ENCODE measurements around the gene ANAPC15.

The ANAPC15 gene

DNA sequence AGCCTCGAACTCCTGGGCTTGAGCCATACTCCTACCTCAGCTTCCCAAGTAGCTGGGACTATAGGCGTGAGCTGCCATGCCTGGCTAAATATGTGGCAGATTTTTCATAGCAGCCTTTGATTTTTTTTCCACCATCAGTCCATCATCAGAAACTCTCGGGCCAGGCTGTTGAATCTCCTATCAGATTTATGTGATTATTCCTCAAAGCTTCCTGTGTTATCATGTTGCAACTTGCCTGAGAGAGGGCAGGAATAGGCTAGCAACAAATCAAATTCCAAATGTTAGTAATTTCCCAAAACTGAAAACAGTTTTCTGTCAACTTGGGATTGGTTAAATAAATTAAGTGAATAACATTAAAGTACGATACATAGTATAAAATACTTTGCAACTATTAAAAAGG, 28.4 kb downstream of the ANAPC15 start:
- DNase-seq = no peak

DNA sequence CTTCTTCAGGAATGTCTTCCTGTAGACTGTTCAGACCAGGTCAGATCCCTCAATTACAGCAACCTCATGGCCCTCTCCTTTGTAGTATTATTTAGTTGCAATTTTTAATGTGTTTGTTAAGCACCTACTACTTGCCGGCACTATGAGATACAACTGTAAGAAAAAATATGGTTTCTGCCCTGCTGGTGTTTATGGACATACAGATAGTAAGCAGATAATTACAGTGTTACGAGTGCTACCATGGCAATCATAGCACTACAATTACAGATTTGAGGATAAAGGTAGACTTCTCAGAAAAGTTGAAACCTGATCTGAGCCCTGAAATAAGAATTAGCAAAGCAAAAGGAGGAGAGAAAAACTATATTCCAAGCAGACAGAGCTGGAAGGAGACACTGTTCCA, 29.1 kb downstream of the ANAPC15 start:
- DNase-seq = no peak

DNA sequence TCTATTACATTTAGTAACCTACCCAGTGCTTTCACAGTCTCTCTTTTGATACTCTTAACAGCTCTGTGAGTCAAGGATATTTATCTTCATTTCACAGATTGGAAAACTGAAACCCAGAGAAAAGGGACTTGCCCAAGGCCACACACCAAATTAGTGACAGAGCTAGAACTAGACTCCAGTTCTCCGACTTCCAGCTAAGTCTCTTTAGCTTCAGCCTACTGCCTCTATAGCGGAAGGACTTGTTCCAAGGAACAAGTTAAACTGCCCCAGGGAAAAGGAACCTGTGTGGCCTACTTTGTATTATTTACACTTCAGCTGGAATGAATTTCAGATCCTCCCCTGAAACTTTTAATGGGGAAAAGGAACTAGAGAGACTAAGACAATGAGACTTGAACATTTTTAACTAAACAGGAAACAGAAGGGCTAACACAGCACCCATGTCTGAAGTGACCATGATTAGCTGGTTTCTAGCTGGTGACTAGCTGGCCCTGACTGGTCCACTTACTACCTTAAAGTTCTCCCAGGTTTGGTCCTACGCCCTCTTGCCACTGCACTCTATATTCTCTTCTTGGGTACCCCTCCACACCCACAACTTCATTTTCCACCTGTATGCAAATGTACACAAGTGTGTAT, 30.6 kb downstream of the ANAPC15 start:
- no peak for DNase-seq

DNA sequence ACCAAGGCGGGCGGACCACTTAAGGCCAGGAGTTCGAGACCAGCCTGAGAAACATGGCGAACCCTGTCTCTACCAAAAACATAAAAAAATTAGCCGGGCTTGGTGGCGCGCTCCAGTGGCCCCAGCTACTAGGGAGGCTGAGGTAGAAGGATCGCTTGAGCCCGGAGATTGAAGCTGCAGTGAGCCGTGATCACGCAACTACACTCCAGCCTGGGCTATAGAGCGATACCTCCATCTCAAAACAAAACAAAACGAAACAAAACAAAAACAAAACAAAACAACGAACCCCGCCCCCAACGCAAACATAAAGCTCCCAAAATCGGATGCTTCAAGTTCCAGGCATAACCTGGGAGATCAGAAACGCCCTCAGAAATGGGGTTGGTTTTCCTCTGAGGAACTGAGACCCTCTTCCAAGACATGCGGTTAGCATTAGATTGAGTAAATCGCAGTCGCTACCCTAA, 31.3 kb downstream of the ANAPC15 start:
- no peak for DNase-seq

DNA sequence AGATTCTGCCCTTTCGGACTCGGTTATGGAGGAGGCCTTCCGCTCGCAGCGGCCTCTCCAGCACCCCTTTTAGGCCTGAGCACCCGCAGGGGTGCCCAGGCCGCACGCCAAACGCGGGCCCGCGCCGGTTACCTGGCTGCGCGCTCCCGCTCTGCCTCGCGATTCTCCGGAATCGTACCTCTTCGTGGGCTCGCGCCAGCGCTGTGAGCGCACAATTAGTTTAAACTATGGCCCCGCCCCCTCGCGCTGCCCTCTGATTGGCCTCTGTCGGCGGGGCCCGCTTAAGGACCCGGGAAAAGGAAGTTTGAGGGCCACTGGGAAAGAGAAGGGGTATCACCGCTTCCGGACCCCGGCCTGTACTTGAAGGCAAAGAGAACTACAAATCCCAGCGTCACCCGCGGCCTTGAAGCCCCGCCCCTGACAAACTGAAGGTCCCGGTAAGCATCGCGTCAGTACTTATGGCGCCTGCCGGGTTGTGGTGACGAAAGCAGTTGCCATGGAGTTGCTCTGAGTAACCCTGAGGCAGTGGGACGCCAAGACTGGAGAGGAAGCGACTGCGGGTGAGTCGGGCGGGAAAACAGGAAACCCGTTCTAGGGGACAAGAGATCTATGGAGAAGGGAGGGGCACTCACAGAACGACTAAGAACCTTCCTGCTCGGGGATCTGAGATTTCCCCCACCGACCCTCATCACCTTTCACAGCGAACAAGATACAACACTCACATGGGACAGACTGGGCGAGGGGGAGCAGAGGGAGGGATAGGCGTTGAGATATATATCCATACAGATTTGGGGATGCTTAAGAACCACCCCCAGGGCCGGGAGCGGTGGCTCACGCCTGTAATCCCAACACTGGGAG, 31.9 kb downstream of the ANAPC15 start, which contains the start of the genes LRRC51 and NUMA1:
Gene LRRC51 (plus strand): TSS at position 525 of the 858 bp plus-strand sequence. CDS start 8,234 bp downstream, outside the sequence.
Gene NUMA1 (minus strand): TSS at position 217 of the 858 bp plus-strand sequence. CDS start 44,599 bp downstream, outside the sequence.
- DNase-seq = peak; percentile 99

DNA sequence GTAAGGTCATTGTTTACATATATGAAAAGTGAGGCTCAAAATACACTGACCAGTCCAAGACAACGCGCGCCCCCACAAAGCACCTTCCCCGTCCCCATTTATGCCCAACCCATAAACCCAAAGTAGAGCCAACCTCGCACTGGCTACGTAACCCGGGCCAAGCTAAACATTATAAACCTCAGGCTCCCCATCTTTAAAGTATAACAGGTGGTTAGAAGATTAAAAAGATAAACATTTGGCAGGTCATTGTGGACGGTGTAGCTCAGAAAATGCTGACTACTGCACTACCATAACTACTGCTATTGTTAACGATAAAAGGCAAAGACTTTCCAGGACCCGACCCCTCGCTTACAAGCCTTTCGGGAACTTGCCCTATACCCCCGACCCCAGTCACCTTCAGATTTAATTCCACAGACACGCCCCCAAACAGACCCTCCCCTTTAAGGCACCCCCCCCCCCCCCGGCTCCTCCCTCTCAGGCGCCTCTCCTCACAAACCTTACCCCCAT, 32.6 kb downstream of the ANAPC15 start:
- no peak for DNase-seq

DNA sequence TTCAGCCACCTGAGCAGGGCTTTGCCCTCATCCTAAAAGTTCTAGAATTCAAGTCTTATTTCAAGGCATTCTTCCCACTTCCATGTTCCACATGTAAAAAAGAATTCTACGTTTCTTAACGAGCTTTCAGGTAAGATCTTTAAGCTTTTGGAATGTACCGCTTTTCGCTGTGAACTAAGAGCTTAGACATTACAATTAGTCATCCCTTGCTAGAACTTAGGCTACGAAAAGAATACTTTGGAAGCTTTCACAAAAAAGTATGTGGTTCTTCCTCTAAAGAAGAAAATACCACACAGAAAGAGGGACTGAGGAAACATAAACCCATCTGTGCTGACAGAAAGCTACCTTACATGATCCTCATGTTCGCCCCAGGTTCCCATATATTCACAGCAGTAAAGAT, 34.0 kb downstream of the ANAPC15 start:
- DNase-seq = no peak

DNA sequence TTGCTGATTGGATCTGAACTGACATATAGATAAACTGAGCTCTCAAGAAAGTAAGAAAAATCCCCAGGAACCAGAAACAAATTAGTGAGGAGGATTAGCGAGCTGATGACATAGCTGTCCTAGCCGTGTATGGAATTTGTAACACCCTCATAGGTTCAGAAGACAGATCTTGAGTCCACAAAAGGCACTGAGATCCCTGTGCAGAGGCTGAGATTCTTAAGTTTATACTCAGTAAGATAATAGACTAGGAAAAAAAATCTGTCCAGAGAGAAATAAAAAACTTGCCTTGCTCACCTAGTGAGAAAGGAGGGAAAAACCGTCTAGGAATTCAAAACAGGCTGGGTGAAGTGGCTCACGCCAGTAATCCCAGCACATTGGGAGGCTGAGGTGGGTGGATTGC, 36.7 kb downstream of the ANAPC15 start:
- no peak for DNase-seq

DNA sequence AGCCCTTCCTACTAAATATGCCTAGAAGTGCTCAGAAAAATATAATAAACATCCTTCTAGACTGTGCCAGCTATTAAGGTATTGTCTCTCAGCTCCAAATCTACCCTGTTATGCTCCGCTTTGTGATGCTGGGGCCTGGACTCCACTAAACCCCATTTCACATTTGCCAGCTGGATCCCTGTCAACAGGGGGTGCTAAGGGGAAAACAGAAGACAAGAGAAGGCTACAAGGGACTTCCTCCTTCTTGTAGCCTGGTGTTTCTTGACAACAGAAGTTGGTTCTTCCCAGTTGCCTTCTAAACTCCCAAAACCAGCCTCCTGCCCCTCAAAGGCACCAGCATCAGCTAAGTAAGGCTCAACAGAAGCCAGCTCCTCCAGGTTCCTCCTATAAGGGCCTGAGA, 37.4 kb downstream of the ANAPC15 start:
- no peak for DNase-seq

DNA sequence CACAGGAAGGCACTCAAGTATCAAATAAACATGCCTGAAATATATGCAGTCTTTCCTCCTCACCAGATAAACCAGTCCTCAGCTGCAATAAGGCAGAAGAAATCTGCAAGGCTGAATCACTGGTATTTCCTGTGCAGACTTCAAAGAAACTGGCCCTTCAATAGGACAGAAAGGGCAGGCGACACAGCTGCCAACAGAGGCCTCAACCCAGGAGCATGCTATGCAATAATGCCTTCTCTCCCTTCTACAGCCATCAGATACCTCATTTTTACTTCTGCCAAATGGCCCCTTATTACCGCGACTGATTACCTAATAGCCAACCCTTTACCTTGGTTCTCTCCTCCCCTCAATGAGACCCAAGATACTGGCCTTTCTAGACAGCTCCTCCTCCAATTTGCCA, 40.1 kb downstream of the ANAPC15 start:
- DNase-seq = no peak

DNA sequence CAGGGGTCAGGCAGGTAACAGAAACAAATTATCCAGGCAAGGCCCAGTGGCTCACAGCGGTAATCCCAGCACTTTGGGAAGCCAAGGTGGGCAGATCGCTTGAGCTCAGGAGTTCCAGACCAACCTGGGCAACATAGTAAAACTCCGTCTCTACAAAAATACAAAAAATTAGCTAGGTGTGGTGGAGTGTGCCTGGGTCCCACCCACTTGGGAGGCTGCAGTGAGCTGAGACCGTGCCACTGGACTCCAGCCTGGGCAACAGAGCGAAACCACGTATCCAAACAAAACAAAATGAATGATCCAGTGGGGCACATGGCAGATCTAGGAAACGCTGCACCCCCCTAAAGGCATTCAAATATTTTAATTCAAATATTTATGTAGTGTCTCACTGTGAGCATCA, 42.0 kb downstream of the ANAPC15 start:
- DNase-seq = no peak

DNA sequence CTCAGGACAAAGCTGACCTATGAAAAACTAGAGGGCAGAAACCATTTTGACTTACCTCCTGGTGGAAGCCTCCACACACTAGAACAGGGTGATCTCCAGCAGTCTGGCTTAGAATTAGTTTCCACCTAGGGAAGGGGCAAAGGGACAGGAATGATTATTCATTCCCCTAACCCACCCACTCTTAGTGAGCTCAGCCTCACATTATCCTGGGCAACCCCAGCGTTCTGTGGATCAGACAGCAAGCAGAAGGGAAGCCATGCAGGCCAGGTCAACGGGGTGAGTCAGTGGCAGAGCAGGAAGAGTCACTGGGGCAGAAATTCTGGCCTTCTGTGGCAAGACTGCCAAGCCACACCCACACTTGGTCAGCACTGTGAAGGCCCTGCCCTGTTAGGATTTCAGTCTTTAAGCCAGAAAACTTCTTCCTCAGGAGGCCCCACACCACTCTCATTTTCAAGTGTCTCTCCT, 42.7 kb downstream of the ANAPC15 start:
- DNase-seq = no peak

DNA sequence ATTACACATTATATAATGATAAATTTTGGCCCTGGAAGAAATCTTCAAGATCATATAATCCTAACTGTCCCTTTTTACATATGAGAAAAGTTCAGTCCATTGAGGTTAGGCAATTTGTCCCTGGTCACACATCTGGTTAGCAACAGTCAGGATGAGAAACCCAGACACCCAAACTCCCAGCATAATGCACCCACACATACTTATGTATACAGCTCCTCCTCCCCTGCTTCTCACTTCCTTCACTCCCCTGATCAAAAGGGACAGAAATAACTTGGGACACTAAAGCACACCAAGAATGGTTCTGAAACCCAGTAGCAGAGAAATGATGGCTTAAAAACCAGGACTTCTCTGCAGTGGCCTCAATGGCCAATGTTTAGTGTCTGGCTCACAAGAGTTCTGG, 43.3 kb downstream of the ANAPC15 start:
- DNase-seq = no peak

DNA sequence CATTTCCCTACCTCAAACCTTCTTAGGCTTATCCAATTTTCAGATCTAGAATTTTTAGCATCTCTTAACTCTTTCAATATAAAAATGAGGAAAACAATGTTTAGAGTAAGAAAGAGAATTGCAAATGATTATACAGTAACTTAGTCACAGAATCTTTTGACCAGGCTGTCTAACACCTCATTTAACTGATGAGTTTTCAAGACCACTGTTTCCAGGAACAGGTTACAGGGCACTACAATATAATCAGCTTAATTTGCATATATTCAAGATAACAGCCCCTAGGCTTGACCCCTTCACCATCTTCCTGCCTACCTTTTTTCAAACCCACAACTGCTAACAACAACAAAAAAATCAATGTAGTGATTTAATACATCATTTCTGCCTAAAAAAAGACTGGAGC, 44.8 kb downstream of the ANAPC15 start:
- DNase-seq = no peak

DNA sequence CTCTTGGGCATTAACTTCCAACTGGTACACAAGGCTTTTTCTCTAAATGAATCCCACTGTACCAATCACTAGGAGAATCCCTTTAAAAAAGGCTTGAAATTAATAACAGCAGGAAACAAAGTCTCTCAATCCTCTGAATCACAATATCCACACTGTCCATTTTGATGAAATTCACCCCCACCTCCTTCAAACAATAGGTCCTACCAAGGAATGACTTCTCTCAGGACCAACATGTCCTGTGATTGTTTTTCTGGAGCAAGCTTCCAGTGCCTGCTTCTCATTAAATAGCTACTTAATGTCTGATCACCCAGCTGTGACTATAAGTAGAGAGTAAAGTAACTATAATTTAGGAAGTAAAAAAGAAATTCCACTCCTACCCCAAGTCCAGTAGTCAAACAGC, 45.2 kb downstream of the ANAPC15 start:
- no peak for DNase-seq

DNA sequence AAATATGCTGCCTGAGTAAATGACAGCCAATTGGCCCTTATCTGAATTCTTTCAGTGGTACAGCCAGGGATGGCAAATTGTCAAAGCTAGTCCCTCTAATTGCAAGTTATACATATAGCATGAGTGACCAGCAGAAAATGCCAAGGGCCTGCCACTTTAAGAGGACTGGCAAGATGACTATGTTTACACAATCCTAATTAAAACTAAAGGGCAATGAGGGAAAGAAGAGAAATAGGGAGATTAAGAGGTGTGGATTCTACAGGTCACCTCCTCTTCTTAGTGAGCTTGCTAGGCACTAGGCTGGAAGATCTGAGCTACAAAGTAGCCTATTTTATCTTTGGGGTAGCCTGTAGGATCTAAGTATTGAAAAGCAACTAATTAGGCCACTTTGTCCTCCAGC, 45.6 kb downstream of the ANAPC15 start:
- no peak for DNase-seq

DNA sequence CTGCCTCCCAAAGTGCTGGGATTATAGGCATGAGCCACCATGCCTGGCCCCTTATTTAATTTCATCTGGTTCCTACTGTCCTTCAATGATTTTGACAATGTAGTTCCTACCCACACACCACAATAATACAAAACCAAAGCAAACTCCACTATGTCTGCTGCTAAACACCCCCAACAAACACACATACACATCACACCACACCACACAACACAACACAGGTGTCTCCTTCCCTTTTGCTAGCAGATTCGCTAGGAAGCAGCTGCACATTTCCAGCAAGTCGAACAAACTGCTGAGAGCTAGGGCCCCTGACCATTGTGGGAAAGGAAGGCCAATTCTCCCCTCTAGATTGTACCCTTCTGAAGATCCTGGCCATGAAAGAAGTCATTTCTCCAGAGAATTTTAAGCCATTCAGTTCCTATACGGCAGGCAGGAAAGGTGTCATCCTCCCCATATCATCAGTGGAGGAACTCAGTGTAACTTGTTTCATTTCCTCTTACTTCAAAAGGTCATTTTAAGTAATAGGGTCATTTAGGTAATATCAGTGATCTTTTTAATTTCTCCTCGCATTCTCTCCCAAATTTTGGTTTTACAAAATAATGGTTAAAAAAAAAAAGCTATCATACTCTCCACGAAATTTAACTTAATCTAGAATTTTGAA, 50.6 kb downstream of the ANAPC15 start:
- DNase-seq = no peak

Measured in NCI-H2107 (cell line).